Gastrocnemius medialis (tissue), 4 donors: ENCODE data around the gene CHGA. TPM values are rescaled to one million over a fixed set of nuclear protein-coding genes. Genes with fewer than 3 reads are reported as not detected.

Experiments
- ATAC-seq, 2 donors: fragments of 150-250 bp; one replicate each; pipeline ENCODE4 v1.9.1; 2016
- DNase-seq, 2 donors: peaks; one replicate each; pipeline ENCODE4 v3.0.0-alpha.2; 2019
- H3K27ac ChIP-seq, 4 donors: fragments of 200-600 bp; sonication (generic); 1 replicate in 1 of 4; 2 replicates in 3 of 4; pipeline ENCODE4 v1.5.1; 2016 to 2018; ENCODE audit warnings: mild to moderate bottlenecking in 2 of 4, moderate library complexity in 1 of 4
- H3K27me3 ChIP-seq, 3 donors: fragments of 200-600 bp; sonication (generic) in 2 of 3; 1 replicate in 1 of 3; 2 replicates in 2 of 3; pipeline versions ENCODE4 v1.5.1 to v1.6.0; 2016 to 2019; ENCODE audit warnings: mild to moderate bottlenecking in 1 of 3, moderate library complexity in 1 of 3
- H3K36me3 ChIP-seq, 2 donors: fragments of 200-600 bp; sonication (generic) in 1 of 2; one replicate each; pipeline ENCODE4 v1.5.1; 2017 to 2018
- H3K4me1 ChIP-seq, 2 donors: fragments of 200-600 bp; sonication (generic) in 1 of 2; one replicate each; pipeline ENCODE4 v1.5.1; 2016 to 2017; ENCODE audit warnings: mild to moderate bottlenecking in 2 of 2
- H3K4me3 ChIP-seq, 4 donors: fragments of 200-600 bp; sonication (generic) in 3 of 4; 1 replicate in 1 of 4; 2 replicates in 3 of 4; pipeline ENCODE4 v1.5.1; 2016 to 2019; ENCODE audit warnings: mild to moderate bottlenecking in 2 of 4
- H3K9me3 ChIP-seq, 3 donors: fragments of 200-600 bp; sonication (generic) in 2 of 3; 1 replicate in 1 of 3; 2 replicates in 2 of 3; pipeline ENCODE4 v1.5.1; 2016 to 2019
- POLR2A ChIP-seq, 2 donors: fragments of 450-650 bp; IDR thresholded peaks; one replicate each; pipeline ENCODE4 v1.6.1; 2017; ENCODE audit warnings: antibody characterized with exemption in 2 of 2, mild to moderate bottlenecking in 2 of 2, moderate library complexity in 2 of 2
- in situ Hi-C, 4 donors: fragments of 200-750 bp; cut with MboI; loops; one replicate each; pipeline versions ENCODE4 v1.15.0 to v1.8.0; 2017; ENCODE audit warnings: low sequenced_read_pairs in 4 of 4
- intact Hi-C: fragments of 100-400 bp; cut with DNase I; formaldehyde crosslinking; loops from one replicate; pipeline ENCODE4 v1.15.1; 2023; ENCODE audit warnings: low total_unique reads
- total RNA-seq, 4 donors: library from RNA; depleted of rRNA; stranded (reverse); fragments of >200 nt; gene quantifications; one replicate each; pipeline versions ENCODE4 v1.1.0 to v1.2.3, GENCODE V29; 2016
- TF ChIP-seq, protein P1 (sequence below), 5 experiments: fragments of 450-650 bp in 3 of 5; fragments of 200-600 bp in 2 of 5; sonication (generic) in 2 of 5; IDR thresholded peaks in 4 of 5; conservative IDR thresholded peaks in 1 of 5; 1 replicate in 4 of 5; 2 replicates in 1 of 5; pipeline ENCODE4 v1.5.1; 2016 to 2019; ENCODE audit warnings: antibody characterized with exemption in 5 of 5, mild to moderate bottlenecking in 3 of 5, moderate library complexity in 3 of 5

Gene CHGA, protein sequence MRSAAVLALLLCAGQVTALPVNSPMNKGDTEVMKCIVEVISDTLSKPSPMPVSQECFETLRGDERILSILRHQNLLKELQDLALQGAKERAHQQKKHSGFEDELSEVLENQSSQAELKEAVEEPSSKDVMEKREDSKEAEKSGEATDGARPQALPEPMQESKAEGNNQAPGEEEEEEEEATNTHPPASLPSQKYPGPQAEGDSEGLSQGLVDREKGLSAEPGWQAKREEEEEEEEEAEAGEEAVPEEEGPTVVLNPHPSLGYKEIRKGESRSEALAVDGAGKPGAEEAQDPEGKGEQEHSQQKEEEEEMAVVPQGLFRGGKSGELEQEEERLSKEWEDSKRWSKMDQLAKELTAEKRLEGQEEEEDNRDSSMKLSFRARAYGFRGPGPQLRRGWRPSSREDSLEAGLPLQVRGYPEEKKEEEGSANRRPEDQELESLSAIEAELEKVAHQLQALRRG
- total RNA-seq = under 1 TPM in 2 of 4 donors, not detected in 2; 0.22 to 0.25 TPM

DNA sequence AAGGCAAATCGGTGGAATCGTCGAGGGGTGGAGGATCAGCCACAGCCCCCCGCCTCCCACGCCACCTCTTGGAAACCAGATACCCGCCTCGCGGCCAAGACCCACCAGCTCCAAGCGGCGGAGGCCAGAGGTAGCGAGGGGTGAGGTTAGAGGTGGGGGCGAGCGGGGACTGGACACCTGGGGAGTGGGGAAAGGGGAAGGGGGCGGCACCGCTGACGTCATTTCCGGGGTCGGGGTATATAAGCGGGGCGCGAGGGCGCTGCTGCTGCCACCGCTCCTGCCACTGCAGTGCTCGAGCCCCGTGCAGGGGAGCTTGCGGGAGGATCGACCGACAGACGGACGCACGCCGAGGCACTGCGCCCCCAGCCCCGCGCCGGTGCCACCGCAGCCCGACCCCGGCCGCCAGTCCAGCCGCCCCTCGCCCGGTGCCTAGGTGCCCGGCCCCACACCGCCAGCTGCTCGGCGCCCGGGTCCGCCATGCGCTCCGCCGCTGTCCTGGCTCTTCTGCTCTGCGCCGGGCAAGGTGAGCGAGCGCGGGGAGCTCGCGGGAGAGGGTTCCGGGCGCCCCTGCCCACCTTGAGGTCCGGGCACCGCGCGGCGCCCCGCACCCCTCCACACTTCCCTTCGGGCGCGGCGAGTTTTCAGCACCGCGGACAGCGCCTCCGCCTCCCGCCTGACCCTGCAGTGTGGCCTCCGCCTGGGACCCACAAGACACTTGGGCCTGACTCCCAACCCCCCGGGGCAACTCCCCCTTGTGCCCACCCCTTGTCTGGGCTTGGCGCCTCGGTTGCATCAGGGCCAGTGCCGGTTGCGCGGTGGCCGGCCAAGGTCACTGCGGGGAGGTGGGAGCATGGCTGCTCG is at the start of gene CHGA:
CHGA (plus strand) TSS at position 268 of the 861 bp plus-strand sequence; CDS start at position 478, 210 bp downstream.
- H3K4me3 ChIP-seq = no peak within 1 kb of the TSS
- peaks cover 0 to 12% (median 5%) of the 10 kb centered on the region in 3 donors for H3K27me3 ChIP-seq
- TF ChIP-seq POLR2A (IDR thresholded peaks at IDR 0.05) = no peak
- TF ChIP-seq, protein P1, sequence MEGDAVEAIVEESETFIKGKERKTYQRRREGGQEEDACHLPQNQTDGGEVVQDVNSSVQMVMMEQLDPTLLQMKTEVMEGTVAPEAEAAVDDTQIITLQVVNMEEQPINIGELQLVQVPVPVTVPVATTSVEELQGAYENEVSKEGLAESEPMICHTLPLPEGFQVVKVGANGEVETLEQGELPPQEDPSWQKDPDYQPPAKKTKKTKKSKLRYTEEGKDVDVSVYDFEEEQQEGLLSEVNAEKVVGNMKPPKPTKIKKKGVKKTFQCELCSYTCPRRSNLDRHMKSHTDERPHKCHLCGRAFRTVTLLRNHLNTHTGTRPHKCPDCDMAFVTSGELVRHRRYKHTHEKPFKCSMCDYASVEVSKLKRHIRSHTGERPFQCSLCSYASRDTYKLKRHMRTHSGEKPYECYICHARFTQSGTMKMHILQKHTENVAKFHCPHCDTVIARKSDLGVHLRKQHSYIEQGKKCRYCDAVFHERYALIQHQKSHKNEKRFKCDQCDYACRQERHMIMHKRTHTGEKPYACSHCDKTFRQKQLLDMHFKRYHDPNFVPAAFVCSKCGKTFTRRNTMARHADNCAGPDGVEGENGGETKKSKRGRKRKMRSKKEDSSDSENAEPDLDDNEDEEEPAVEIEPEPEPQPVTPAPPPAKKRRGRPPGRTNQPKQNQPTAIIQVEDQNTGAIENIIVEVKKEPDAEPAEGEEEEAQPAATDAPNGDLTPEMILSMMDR (IDR thresholded peaks at IDR 0.05 in 4 of 5, conservative IDR thresholded peaks at IDR 0.05 in 1 of 5) = no peak
- H3K4me1 ChIP-seq = no peaks in the 10 kb centered on the region
- ATAC-seq = no peak
- intact Hi-C loops = no loop called here
- no peak for DNase-seq
- H3K9me3 ChIP-seq = no peaks in the 10 kb centered on the region
- in situ Hi-C loops = no loop called here
- H3K27ac ChIP-seq = no peak within 1 kb of the TSS
- no peaks in the 10 kb centered on the region for H3K36me3 ChIP-seq

GRCh38 chr14:92874962-92875661 is 47.8 kb upstream of the CHGA start:
- peaks cover 5 to 6% (median 6%) of the 10 kb centered on the region in 3 donors for H3K27me3 ChIP-seq
- ATAC-seq (no peak), DNase-seq (no peak)
- no peaks in the 10 kb centered on the region for H3K4me1 ChIP-seq
- no peaks in the 10 kb centered on the region for H3K36me3 ChIP-seq
- no peak overlapping the region for H3K27ac ChIP-seq
- intact Hi-C loops (no loop called here), in situ Hi-C loops (no loop called here)
- H3K4me3 ChIP-seq = no peak overlapping the region
- H3K9me3 ChIP-seq = no peaks in the 10 kb centered on the region
- TF ChIP-seq, protein P1 (IDR thresholded peaks at IDR 0.05 in 4 of 5, conservative IDR thresholded peaks at IDR 0.05 in 1 of 5) = no peak
- TF ChIP-seq POLR2A (IDR thresholded peaks at IDR 0.05) = no peak

GRCh38 chr14:92877757-92878431 is 45.1 kb upstream of the CHGA start:
- peak in 1 of 2 donors; percentile 21 for DNase-seq
- no peak overlapping the region for H3K4me3 ChIP-seq
- no peak overlapping the region for H3K27ac ChIP-seq
- no peaks in the 10 kb centered on the region for H3K9me3 ChIP-seq
- peaks cover 6 to 8% (median 6%) of the 10 kb centered on the region in 3 donors for H3K27me3 ChIP-seq
- in situ Hi-C loops = no loop called here
- intact Hi-C loops = no loop called here
- H3K36me3 ChIP-seq = no peaks in the 10 kb centered on the region
- H3K4me1 ChIP-seq = no peaks in the 10 kb centered on the region
- TF ChIP-seq, protein P1 (IDR thresholded peaks at IDR 0.05 in 4 of 5, conservative IDR thresholded peaks at IDR 0.05 in 1 of 5) = no peak
- peak in 1 of 2 donors; percentile 50 for ATAC-seq

DNA sequence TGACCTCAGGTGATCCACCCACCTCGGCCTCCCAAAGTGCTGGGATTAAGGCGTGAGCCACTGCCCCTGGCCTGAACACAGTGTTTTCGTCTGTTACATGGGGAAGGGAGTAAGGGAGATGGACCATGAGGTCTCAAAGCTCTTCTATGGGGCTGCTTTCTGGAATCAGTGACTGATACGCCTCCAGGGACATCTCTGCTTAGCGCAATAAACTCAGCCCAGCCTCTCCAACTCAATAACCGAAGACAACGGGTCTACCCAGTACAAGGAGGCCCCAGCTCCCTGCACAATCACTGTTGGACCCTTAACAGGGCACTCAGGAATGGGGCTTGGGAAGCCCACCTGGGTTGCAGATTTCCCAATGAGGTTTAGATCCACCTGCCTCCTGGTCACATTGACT is 42.6 kb upstream of the CHGA start:
- no peaks in the 10 kb centered on the region for H3K9me3 ChIP-seq
- ATAC-seq = no peak
- peaks cover 2 to 8% (median 6%) of the 10 kb centered on the region in 3 donors for H3K27me3 ChIP-seq
- TF ChIP-seq, protein P1 (IDR thresholded peaks at IDR 0.05 in 4 of 5, conservative IDR thresholded peaks at IDR 0.05 in 1 of 5) = no peak
- no peak for TF ChIP-seq POLR2A (IDR thresholded peaks at IDR 0.05)
- intact Hi-C loops (no loop called here), in situ Hi-C loops (no loop called here)
- DNase-seq = no peak
- no peak overlapping the region for H3K27ac ChIP-seq
- H3K4me1 ChIP-seq = no peaks in the 10 kb centered on the region
- no peaks in the 10 kb centered on the region for H3K36me3 ChIP-seq
- H3K4me3 ChIP-seq = no peak overlapping the region
